Tibial nerve (tissue), 4 donors: ENCODE measurements around the gene AP2A2. TPM values are rescaled to one million over a fixed set of nuclear protein-coding genes. Genes with fewer than 3 reads are reported as not detected.

Experiments used
- DNase-seq, 2 donors: peaks; one replicate each; pipeline ENCODE4 v3.0.0-alpha.2; 2019; ENCODE audit warnings: low spot score in 2 of 2
- H3K27ac ChIP-seq, 4 donors: fragments of 200-600 bp; sonication (generic) in 3 of 4; one replicate each; pipeline ENCODE4 v1.5.1; 2017 to 2019; ENCODE audit warnings: mild to moderate bottlenecking in 1 of 4
- H3K27me3 ChIP-seq, 2 donors: fragments of 200-600 bp; sonication (generic) in 1 of 2; one replicate each; pipeline versions ENCODE4 v1.5.1 to v1.6.0; 2017 to 2019
- H3K36me3 ChIP-seq, 3 donors: fragments of 200-600 bp; sonication (generic); one replicate each; pipeline ENCODE4 v1.5.1; 2018 to 2019
- H3K4me1 ChIP-seq, 4 donors: fragments of 200-600 bp; sonication (generic) in 3 of 4; one replicate each; pipeline ENCODE4 v1.5.1; 2017 to 2019
- H3K4me3 ChIP-seq, 4 donors: fragments of 200-600 bp; sonication (generic) in 3 of 4; one replicate each; pipeline ENCODE4 v1.5.1; 2017 to 2019; ENCODE audit warnings: mild to moderate bottlenecking in 1 of 4, moderate library complexity in 1 of 4
- H3K9me3 ChIP-seq, 4 donors: fragments of 200-600 bp; sonication (generic) in 3 of 4; one replicate each; pipeline ENCODE4 v1.5.1; 2017 to 2019
- EP300 ChIP-seq, 2 donors: sonication (generic); formaldehyde crosslinking; IDR thresholded peaks; one replicate each; pipeline ENCODE4 v1.6.1; 2017; ENCODE audit warnings: antibody characterized with exemption in 2 of 2, mild to moderate bottlenecking in 1 of 2
- POLR2A ChIP-seq, 2 donors: fragments of 450-650 bp; IDR thresholded peaks; one replicate each; pipeline ENCODE4 v1.6.1; 2017; ENCODE audit warnings: antibody characterized with exemption in 2 of 2, mild to moderate bottlenecking in 2 of 2, moderate library complexity in 2 of 2
- WGBS, 2 donors: methylation state at CpG; one replicate each; pipeline ENCODE4 v1.1.5; 2018; 5-methylcytosine and 5-hydroxymethylcytosine counted together
- total RNA-seq, 4 donors: library from RNA; depleted of rRNA; stranded (reverse); fragments of >200 nt; gene quantifications; one replicate each; pipeline ENCODE4 v1.1.0, GENCODE V29; 2016
- TF ChIP-seq, protein P1 (sequence below), 5 experiments: fragments of 200-600 bp in 3 of 5; fragments of 450-650 bp in 2 of 5; sonication (generic) in 3 of 5; IDR thresholded peaks; one replicate each; pipeline ENCODE4 v1.5.1; 2016 to 2019; ENCODE audit warnings: antibody characterized with exemption in 5 of 5, mild to moderate bottlenecking in 3 of 5, moderate library complexity in 2 of 5

Gene AP2A2
- total RNA-seq, 4 donors from 2014 or later, result 70.8 to 136 (median 90.3) TPM

- H3K4me1 ChIP-seq, result peaks cover 0 to 78% (median 14%) of the 10 kb centered on the region in 4 donors
- no peak for DNase-seq
These were observed 14.9 kb downstream of the AP2A2 start for GRCh38 chr11:940496-941135.

GRCh38 chr11:942823-943222 lies 17.2 kb downstream of the AP2A2 start:
- peak overlapping the region in 3 of 4 donors; percentile 31 to 80 (median 47) for H3K27ac ChIP-seq
- no peak for DNase-seq
- 42 to 47% methylated on average over 9 of the region's 9 CpGs for WGBS, 2 donors
- no peaks in the 10 kb centered on the region for H3K27me3 ChIP-seq
- H3K36me3 ChIP-seq, result peaks cover 0 to 35% (median 0%) of the 10 kb centered on the region in 3 donors
- H3K9me3 ChIP-seq, result no peaks in the 10 kb centered on the region
- H3K4me1 ChIP-seq, result peaks cover 0 to 76% (median 14%) of the 10 kb centered on the region in 4 donors
- TF ChIP-seq POLR2A (IDR thresholded peaks at IDR 0.05), result no peak
- no peak for TF ChIP-seq EP300 (IDR thresholded peaks at IDR 0.05)
- TF ChIP-seq, protein P1, sequence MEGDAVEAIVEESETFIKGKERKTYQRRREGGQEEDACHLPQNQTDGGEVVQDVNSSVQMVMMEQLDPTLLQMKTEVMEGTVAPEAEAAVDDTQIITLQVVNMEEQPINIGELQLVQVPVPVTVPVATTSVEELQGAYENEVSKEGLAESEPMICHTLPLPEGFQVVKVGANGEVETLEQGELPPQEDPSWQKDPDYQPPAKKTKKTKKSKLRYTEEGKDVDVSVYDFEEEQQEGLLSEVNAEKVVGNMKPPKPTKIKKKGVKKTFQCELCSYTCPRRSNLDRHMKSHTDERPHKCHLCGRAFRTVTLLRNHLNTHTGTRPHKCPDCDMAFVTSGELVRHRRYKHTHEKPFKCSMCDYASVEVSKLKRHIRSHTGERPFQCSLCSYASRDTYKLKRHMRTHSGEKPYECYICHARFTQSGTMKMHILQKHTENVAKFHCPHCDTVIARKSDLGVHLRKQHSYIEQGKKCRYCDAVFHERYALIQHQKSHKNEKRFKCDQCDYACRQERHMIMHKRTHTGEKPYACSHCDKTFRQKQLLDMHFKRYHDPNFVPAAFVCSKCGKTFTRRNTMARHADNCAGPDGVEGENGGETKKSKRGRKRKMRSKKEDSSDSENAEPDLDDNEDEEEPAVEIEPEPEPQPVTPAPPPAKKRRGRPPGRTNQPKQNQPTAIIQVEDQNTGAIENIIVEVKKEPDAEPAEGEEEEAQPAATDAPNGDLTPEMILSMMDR (IDR thresholded peaks at IDR 0.05), result no peak
- H3K4me3 ChIP-seq, result no peak overlapping the region

More at GRCh38 chr11:940496-941135, 14.9 kb downstream of the AP2A2 start:
- Histone ChIP-seq H3K9me3 (no peaks in the 10 kb centered on the region), H3K36me3 (peaks cover 0 to 16% (median 0%) of the 10 kb centered on the region in 3 donors), H3K27me3 (no peaks in the 10 kb centered on the region), H3K27ac (no peak overlapping the region), H3K4me3 (no peak overlapping the region)
- TF ChIP-seq, protein P1 (IDR thresholded peaks at IDR 0.05), result no peak
- TF ChIP-seq POLR2A (IDR thresholded peaks at IDR 0.05) (no peak), EP300 (IDR thresholded peaks at IDR 0.05) (no peak)
- 66 to 67% methylated on average over 11 of the region's 11 CpGs for WGBS, 2 donors

DNA sequence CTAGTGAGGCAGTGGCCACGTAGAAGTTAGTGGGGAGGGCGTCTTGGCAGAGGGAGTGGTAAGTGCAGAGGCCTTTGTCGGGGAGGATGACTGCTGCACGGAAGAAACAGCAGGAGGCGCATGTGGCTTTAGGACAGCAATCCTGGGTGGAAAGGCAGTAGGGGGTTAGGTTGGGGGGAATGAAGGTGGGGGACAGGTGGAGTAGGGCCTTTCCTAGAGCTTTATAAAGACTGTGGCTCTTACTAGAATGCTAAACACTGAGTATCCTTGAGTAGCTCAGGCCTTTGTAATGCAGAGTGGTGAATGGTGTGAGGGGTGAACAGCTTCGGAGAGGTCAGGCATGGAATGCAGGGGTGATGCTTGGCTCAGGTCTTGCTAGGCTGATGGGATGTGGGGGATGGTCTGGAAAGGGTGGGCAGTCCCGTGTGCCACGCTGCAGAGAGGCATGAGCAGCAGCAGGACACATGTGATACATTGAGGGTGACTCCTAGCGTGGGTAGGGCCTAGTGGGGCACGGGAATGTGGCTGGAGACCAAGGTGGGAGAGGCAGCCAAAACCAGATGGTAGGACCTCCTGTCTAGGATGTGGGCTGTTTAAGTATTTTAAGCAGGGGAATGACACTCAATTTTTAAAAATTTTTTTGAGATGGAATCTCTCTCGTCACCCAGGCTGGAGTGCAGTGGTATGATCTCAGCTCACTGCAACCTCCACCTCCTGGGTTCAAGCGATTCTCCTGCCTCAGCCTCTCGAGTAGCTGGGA lies 19.2 kb downstream of the AP2A2 start:
- no peaks in the 10 kb centered on the region for H3K27me3 ChIP-seq
- TF ChIP-seq POLR2A (IDR thresholded peaks at IDR 0.05), result no peak
- no peak for TF ChIP-seq EP300 (IDR thresholded peaks at IDR 0.05)
- TF ChIP-seq, protein P1 (IDR thresholded peaks at IDR 0.05), result no peak
- no peak overlapping the region for H3K4me3 ChIP-seq
- WGBS, 2 donors, result 55 to 56% methylated on average over 13 of the region's 13 CpGs
- H3K9me3 ChIP-seq, result peaks cover 0 to 12% (median 4%) of the 10 kb centered on the region in 4 donors
- peak overlapping the region in 1 of 4 donors; percentile 22 for H3K27ac ChIP-seq
- peaks cover 0 to 48% (median 0%) of the 10 kb centered on the region in 3 donors for H3K36me3 ChIP-seq
- no peak for DNase-seq
- H3K4me1 ChIP-seq, result peaks cover 0 to 61% (median 14%) of the 10 kb centered on the region in 4 donors

- H3K27ac ChIP-seq, result no peak overlapping the region
- 69 to 73% methylated on average over 9 of the region's 9 CpGs for WGBS, 2 donors
- peaks cover 0 to 15% (median 5%) of the 10 kb centered on the region in 4 donors for H3K9me3 ChIP-seq
- TF ChIP-seq EP300 (IDR thresholded peaks at IDR 0.05) (no peak), POLR2A (IDR thresholded peaks at IDR 0.05) (no peak)
- TF ChIP-seq, protein P1 (IDR thresholded peaks at IDR 0.05), result no peak
- no peak for DNase-seq
- no peak overlapping the region for H3K4me3 ChIP-seq
- peaks cover 0 to 53% (median 0%) of the 10 kb centered on the region in 3 donors for H3K36me3 ChIP-seq
- peaks cover 0 to 51% (median 10%) of the 10 kb centered on the region in 4 donors for H3K4me1 ChIP-seq
- no peaks in the 10 kb centered on the region for H3K27me3 ChIP-seq
These were observed 20.3 kb downstream of the AP2A2 start for GRCh38 chr11:945986-946385.

DNA sequence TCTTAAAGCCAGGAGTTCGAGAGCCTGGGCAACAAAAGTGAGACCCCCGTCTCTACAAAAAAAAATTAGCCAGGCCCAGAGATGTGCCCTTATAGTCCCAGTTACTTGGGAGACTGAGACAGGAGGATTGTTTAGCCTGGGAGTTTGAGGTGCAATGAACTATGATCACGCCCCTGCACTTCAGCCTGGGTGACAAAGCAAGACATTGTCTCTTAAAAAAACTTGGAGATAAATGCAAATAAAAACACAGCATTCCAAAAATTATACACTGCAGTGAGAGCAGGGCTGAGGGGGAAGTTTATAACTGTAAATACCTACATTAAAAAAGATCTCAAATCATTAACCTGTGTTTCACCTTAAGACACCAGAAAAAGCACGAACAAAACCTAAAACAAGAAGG lies 22.1 kb downstream of the AP2A2 start:
- Histone ChIP-seq H3K27ac (no peak overlapping the region), H3K27me3 (no peaks in the 10 kb centered on the region), H3K9me3 (peaks cover 0 to 15% (median 5%) of the 10 kb centered on the region in 4 donors), H3K4me3 (no peak overlapping the region), H3K4me1 (peaks cover 0 to 48% (median 11%) of the 10 kb centered on the region in 4 donors), H3K36me3 (peaks cover 0 to 53% (median 0%) of the 10 kb centered on the region in 3 donors)
- DNase-seq, result no peak
- TF ChIP-seq, protein P1 (IDR thresholded peaks at IDR 0.05), result no peak
- TF ChIP-seq EP300 (IDR thresholded peaks at IDR 0.05), result no peak
- TF ChIP-seq POLR2A (IDR thresholded peaks at IDR 0.05), result no peak
- 84 to 87% methylated on average over 4 of the region's 4 CpGs for WGBS, 2 donors
